Inferior parietal cortex (tissue), 1 donor: ENCODE results near the gene FAM24B.
"Not testable (repeated sequence)": the region's sequence is repeated elsewhere in the genome, so short reads cannot be mapped to it uniquely, and the experiment has no call there.

Source experiments
- DNase-seq: peaks from one replicate; pipeline ENCODE4 v3.0.0-alpha.2; 2016; ENCODE audit errors: extremely low spot score

Gene FAM24B, protein sequence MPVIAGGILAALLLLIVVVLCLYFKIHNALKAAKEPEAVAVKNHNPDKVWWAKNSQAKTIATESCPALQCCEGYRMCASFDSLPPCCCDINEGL

DNA sequence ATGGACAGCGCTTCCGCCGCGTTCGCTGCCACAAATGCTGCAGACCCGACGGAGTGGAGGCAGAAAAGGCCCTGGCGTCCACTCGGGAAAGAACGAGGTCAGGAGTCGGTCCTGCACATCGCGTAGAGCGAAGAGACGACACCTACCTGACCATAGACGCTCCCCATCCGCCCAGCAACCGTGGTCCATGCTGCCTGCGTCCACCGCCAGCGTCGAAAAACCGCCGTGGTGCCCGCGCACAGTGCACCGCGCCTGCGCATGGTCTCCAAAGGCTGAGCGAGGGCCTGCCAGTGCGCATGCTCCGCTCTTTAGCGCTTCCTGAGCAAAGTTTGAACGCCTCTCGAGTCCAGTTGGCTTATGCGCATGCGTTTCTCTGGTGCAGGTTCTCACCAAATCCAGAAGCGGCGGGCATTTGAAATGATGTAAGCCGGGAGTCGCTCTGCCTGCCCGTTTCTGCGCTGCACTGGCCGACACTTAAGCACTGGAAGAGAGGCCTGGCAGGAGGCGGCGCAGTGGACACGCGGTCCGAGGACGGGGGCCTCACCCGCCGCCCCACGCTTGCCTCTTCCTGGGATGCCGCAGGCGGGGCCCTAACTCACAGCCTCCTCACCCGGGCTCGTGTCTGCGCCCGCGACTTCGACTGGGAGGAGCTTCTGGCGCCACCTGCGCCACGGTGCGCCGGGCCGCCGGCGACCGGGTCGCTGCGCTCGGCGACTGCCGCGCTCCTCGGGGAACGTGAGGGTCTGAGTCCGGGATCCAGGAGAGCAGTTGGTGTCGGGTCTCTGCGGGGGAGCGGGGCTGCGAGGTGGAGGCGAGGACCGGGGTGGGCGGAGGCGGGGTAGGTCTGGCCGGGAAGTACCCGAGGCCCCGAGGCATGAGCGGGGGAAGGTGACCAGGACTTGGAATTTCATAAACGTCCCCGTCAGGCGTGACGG lies at the start of gene FAM24B:
Gene FAM24B (minus strand): TSS at position 243 of the 935 bp plus-strand sequence. CDS start 29,066 bp downstream, outside the sequence.
- DNase-seq: peak; percentile 97

DNA sequence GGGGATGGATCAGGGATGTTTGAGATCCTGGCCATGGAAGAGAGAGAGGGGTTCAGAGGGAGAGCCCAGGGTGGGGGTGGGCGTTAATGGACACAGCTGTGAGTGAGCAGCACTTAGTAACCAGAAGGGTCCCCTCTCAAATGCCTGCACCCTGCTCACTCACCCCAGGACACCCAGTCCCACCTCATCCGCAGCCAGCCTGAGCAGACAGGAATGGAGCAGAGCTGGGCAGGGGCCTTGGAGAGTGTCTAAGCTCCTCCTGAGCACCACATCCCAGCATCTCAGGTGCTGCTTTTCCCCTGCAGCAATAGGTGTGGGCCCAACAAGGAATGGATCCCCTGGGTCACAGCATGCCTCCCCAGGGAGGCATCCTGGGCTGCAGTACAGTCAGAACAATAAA lies 36.3 kb upstream of the FAM24B start:
- DNase-seq: no peak

DNA sequence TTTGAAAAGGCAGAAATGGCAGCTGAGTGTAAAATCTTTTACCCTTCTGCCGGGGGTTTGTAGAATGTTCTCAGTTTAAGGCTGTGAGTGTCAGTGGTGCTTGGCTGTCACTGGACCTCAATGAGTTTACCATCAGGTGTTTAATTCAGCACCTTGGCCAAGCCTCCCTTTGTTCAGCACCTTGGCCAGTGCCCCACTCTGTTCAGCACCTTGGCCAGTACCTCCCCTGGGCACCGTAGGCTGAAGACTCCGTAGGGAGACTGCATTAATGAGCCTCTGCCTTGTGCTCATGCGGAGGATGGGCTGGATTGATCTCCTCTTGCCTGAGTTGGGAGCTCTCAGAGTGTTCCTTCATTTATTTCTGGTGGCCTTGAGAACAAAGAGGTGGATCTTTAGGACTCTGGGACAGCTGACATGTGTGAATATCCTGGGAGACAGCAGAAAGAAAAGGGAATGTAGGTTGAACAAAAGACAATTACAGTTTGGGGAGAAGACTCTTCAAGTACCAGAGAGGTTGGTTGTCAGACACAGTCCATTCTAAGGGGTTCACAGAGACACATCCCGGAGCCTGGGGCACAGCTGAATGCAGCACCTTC lies 32.6 kb upstream of the FAM24B start:
- DNase-seq: no peak

DNA sequence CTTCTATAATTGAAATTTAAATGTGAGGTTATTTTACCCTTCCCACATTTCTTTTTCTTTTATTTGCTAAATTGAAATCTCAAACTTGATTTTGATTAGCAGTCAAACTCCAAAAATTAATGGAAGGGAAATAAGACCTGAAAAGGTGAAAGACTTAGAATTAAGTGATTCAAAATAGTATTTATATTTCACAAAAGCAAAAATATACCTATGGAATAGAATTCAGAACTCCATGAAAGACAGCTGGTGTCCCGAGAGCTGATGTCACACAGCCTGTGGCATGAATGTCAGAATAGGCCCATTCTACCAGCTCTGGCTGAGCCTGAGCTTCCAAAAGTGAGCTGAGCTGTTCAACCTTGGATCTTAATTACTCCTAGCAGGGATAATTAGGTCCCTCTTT lies 30.9 kb upstream of the FAM24B start, which contains the start of gene FAM24A:
Gene FAM24A (plus strand): TSS at position 301 of the 400 bp plus-strand sequence. CDS start 1,025 bp downstream, outside the sequence.
- no peak for DNase-seq

DNA sequence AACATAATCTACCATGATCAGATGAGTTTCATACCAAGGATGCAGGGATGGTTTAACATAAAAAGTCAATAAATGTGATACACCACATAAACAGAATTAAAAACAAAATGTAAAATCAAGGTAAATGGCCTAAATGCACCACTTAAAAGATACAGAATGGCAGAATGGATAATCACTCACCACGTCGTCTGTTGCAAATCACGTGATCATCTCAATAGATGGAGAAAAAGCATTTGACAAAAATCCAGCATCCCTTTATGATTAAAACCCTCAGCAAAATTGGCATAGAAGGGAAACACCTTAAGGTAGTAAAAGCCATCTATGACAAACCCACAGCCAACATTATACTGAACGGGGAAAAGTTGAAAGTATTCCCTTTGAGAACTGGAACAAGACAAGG lies 24.5 kb upstream of the FAM24B start:
- DNase-seq: not testable (repeated sequence)

DNA sequence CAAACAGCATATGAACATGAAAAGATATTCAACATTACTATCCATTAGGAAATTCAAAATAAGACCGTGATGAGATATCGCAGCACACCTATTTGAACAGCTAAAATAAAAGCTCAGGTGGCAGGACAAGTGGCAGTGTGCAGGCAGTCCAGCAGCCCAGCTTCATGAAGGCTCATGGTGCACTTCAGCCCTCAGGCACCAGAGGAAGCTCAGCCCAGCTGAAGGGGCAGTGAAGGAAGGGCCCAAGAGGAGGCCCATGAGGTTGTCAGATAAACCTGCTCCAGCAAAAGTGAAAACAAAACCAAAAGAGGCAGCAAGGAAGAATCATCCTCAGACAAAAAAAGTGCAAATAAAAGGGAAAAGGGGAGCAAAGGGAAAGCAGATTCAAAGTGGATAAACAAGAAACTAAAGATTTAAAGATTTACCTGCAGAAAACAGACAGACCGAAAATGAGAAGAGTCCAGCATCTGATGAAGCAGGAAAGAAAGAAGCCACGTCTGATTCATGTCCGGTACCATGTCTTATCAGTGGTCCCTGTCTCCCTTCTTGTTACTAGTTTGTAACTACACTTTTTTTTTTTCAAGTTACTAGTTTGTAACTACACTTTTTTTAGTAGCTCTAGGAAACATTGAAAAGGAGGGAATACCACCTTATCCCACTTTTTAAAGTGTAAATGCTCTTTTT lies 15.0 kb upstream of the FAM24B start:
- DNase-seq: no peak

DNA sequence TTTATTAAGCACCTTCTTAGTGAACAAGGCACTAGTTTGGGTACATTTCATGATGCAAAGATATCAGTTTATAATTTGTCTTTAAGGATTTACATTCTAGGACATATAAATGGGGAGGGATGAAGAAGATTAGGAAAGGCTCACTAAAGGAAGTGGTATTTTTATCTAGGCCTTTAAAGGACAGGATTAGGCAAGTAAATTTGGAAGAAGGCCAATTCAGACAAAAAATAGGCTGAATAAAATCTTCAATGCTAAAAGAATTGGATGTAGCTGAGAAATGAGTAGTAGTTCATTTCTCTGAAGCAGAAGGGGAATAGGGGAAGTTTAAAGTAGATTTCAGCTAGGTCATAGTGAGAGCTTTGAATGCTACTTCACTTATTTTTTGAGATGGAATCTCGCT lies 4.8 kb upstream of the FAM24B start:
- DNase-seq: no peak

DNA sequence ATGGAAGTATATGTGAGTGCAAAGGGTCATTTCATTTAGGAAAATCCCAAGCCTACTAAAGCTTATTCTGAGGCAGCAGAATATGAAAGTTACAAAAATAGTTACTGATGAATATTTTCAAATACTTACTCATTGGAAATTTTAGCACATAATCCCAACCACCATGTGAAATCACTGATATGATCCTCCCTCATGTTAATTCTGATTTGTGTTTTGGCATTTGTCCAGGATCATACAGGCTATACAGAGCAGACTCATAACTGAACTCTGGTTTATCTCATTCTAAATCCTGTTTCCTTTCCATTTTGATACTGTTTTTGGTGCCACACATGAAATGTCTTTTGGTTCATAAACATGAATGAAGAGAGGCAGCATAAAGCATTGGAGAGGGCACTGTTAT lies 3.4 kb upstream of the FAM24B start:
- DNase-seq: no peak

DNA sequence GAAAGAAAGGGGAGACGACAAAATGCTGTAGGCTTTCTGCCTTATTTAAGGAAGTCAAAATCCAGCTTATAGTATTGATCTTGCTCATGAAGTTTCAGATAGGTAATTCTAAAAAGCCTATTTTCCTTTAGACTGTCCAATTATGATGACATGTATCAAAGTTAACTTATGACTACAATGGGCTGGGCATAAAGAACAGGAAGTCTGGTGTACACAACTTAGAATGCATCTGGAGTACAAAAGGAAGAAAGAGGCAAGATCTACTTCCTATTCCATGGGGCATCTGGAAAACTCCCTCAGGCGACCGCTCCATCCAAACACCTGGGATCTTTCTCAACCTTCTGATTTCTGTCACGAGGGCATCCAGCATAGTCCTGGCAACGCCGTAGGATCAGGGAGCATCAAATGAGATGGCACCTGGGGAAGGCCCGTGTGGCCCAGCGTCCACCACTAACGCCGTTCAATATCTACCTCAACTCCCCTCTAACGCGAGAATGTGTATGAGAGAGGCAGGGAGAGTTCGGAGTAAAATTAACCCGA lies 512 bp downstream of the FAM24B start:
- no peak for DNase-seq

DNA sequence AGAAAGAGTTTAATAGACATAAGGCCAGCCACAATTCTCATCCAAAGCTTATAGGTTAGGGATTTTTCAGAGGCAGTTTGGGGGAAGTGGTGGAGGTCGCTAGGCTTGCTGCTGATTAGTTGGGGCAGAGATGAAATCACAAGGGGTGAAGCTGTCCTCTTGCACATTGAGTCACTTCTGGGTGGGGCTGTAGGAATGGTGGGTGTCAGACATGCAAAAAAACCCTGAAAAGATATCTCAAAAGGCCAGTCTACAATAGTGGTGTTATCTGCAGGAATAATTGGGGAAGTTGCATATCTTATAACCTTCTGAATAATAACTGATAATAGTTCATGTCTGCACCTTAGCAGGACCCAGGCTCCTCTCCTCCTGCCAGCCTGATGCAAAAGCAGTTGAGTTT lies 2.1 kb downstream of the FAM24B start:
- DNase-seq: no peak

DNA sequence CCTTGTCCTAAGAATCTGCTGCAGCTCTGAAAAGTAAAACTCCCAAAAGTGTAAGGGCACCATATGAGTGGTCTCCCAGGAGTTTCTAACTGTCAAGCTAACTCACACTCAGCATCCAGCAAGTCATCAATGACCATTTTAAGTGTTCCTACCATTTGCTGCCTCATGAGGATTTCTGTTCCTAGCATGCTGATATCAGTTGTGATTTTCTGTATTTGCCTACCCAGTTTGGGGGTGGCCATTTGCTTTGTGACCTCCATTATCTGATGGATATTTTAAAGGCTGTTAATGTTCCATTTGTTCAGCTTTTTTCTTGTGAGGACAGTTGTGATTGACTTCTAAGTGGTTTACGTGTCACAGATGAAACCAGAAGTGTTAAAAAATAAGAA lies 2.9 kb downstream of the FAM24B start:
- no peak for DNase-seq

DNA sequence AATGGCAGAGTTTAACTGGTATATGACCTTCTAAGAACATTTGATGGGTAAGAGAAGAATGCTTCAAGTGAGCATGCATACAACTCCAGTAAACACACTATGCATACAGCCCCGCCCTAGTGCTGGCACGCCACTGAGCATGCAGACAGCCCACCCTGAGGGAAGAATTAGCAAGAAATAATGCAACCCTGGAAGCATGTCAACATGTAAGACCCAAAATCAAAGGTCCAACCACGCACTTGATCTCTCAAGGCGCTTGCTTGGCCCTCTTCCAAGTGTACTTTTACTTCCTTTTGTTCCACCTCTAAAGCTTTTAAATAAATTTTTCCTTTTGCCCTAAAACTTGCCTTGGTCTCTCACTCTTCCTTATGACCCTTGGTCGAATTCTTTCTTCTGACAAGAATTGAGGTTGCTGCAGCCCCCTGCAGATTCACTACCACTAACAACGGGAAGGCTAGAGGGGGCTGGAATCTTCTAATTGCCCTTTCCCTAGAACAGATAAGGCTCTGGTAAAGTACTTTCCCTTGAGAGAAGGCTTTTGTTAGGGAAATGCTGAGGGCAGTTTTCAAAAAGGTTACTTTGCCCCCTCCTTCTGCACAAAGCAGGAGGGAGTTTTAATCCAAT lies 3.4 kb downstream of the FAM24B start:
- no peak for DNase-seq

DNA sequence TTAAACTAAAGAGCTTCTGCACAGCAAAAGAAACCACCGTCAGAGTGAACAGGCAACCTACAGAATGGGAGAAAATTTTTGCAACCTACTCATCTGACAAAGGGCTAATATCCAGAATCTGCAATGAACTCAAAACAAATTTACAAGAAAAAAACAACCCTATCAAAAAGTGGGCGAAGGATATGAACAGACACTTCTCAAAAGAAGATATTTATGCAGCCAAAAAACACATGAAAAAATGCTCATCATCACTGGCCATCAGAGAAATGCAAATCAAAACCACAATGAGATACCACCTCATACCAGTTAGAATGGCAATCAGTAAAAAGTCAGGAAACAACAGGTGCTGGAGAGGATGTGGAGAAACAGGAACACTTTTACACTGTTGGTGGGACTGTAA lies 7.4 kb downstream of the FAM24B start:
- DNase-seq: not testable (repeated sequence)

DNA sequence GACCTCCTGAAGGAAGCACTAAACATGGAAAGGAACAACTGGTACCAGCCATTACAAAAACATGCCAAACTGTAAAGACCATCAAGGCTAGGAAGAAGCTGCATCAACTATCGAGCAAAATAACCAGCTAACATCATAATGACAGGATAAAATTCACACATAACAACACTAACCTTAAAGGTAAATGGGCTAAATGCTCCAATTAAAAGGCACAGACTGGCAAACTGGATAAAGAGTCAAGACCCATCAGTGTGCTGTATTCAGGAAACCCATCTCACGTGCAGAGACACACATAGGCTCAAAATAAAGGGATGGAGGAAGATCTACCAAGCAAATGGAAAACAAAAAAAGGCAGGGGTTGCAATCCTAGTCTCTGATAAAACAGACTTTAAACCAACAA lies 10.6 kb downstream of the FAM24B start:
- not testable (repeated sequence) for DNase-seq

DNA sequence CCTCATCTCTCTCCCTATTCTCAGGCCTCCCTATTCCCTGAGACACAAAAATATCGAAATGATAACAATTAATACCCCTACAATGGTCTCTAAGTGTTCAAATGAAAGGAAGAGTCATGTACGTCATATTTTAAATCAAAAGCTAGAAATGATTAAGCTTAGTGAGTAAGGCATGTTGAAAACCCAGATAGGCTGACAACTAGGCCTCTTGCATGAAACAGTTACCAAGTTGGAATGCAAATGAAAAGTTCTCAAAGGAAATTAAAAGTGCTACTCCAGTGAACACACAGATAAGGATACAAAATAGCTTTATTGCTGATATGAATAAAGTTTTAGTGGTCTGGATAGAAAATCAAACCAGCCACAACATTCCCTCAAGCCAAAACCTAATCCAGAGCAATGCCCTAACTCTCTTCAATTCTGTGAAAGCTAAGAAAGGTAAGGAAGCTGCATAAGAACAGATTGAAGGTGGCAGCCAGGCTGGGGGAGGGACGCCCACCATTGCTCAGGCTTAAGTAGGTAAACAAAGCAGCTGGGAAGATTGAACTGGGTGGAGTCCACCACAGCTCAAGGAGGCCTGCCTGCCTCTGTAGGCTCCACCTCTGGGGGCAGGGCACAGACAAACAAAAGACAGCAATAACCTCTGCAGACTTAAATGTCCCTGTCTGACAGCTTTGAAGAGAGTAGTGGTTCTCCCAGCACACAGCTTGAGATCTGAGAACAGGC lies 12.5 kb downstream of the FAM24B start:
- DNase-seq: not testable (repeated sequence)

DNA sequence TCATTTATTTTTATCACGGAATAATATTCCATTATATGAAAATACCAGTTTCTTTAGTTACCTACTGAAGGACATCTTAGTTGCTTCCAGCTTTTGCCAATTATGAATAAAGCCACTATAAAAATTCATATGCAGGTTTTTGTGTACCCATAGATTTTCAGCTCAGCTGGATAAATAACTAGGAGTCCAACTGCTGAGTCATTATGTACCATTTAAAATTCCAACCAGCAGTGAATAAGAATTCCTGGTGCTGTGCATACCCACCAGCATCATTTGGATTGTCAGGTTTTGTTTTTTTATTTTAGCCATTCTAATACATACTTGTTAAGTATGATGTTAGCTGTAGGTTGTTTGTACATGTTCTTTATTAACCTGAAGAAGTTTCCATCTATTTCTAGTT lies 14.5 kb downstream of the FAM24B start:
- DNase-seq: no peak

DNA sequence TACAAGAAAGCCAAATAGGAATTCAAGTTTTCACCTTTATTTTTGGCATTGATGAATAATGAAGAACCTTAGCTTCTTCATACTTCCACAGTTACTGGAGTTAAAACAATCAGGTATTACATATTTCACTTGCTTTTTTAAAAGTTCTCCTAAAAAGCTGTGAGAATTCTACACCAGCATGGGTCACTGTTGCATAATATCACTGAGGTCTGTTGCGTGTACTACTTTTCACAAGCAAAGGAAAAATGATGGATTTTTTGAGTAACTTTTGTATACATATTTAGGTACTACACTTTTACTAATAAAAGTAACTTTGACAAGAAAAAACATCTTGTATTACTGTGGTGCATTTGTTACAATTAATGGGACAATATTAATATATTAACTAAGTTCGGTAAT lies 15.2 kb downstream of the FAM24B start:
- DNase-seq: no peak

DNA sequence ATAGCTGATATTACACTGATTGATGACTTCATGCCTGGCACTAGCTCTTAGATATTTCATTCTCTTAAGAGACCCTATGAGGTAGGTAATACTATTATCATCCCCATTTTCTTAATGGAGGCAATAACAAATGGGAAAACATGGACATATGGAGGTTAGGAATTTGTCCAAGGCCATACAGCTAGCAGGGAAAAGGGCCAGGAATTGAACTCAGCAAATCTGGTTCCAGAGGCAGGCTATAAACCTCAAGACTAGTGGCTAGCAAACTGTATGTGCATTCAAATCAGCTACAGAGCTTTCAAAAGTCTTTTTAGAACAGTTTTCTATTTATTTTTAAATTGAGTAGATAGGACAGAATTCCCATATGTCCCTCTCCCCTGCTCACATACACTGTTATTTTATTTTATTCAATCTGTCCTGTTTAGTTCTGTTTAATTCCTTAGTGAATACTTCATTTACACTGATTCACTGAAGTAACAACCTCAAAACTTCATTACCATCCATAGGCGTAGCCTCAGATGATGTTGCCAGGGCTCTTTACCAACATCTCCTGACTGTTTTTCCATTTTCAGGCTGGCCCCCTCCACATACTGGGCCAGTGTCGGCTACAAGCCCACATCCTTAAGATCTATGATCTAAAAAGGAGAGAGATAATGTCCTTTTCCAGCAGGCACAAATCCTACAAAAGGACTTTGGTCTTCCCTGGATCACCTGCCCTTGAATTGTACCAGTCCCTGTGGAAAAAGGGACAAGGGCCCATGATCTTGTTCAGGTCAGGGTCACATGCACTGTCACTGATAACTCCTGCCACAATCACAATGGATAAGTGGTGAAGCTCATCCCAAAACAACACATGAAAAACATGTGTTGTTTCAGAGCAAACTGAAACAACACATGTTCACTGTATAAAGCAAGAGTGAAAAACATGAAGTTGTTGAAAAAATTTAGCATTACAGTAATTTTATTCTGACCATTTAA lies 15.9 kb downstream of the FAM24B start:
- DNase-seq: no peak

DNA sequence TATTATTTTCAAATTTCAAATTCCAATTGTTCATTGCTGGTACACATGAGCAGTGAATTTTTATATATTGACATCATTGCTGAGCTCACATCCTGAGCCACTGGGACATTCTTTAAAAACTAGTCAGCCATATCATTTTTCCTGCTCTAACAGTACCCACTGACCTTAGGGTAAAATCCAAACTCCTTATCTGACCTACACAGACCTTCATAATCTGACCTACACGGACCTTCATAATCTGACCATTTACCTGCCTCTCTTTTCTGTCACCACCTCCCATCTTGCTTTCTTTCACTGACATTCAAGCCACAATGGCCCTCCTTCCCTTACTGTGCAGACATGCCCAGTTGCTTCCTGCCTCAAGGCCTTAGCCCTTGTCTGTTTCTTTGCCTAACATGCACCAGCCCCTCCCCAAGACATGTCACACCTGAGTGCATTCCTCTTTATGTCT lies 17.6 kb downstream of the FAM24B start:
- DNase-seq: no peak

DNA sequence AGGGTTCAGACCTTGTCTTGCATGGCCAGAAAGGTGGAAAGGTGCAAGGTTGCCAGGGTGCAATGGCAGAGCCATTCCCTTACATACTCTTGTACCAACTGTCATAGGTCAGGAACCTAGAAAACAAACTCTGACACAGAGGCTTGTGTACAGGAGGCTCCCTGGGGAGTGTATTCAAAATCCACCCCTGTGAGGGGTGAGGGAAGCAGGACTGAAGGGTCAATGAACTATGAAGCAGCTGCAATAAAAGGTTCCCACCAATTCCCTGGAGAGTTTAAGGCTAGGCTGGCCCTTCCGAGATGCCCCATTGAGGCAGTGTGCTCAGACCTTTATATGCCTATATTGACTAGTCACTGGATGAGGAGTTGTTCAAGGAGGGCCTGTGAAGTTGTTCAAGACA lies 19.9 kb downstream of the FAM24B start:
- DNase-seq: no peak
